ENCODE measurements around the gene MKS1. TPM values are rescaled to one million over a fixed set of nuclear protein-coding genes. Genes with fewer than 3 reads are reported as not detected.

Gene MKS1
- total RNA-seq, 1 experiment from 2014 or later, result 9.6 TPM

DNA sequence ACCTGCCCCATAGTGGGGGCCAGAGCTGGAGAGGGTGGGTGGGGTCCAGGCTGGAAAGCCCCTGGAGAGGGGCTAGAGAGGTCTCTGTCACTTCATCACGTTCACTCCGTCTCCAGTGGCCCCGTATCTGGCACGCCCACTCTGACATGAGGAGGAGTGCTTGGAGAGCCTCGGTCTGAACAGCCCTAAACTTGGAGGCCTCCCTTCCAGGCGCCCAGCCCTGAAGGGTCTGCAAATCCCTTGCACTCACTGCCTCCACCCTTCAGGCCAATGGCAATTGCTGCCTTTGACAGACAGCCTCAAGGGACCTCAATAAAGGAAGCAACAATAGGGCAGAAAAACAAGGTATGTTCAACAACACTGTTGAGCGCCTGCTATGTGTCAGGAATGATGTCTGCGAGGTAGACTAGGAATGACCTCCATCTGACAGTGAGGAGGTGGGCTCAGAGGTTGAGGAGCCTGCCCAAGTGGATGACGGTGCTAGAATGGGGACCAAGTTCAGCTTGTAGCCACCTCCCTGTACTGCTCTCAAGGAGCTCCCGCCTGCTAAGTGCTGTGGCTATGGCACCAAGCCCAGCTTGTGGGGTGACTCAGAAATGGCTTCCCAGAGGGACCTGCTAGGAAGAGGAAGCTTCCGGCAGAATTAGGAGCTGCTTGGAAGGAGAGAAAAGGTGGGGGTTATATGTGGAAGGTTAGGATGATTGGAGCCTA lies 29.5 kb downstream of the MKS1 start:
- Mint-ChIP-seq H3K4me1 (ENCODE audit: low read depth, unreplicated experiment) (peaks cover 6% of the 10 kb centered on the region), H3K36me3 (ENCODE audit: insufficient read depth, unreplicated experiment) (no peaks in the 10 kb centered on the region), H3K9me3 (ENCODE audit: low read depth, unreplicated experiment) (no peaks in the 10 kb centered on the region), H3K27ac (ENCODE audit: unreplicated experiment) (no peak overlapping the region), H3K4me3 (ENCODE audit: low read depth, unreplicated experiment) (no peak overlapping the region), H3K27me3 (ENCODE audit: unreplicated experiment) (peaks cover 93% of the 10 kb centered on the region)
- intact Hi-C loops (cut with micrococcal nuclease; ENCODE audit: unreplicated experiment), result no loop called here
- DNase-seq, result peak; percentile 46
- TF ChIP-seq, protein P1, sequence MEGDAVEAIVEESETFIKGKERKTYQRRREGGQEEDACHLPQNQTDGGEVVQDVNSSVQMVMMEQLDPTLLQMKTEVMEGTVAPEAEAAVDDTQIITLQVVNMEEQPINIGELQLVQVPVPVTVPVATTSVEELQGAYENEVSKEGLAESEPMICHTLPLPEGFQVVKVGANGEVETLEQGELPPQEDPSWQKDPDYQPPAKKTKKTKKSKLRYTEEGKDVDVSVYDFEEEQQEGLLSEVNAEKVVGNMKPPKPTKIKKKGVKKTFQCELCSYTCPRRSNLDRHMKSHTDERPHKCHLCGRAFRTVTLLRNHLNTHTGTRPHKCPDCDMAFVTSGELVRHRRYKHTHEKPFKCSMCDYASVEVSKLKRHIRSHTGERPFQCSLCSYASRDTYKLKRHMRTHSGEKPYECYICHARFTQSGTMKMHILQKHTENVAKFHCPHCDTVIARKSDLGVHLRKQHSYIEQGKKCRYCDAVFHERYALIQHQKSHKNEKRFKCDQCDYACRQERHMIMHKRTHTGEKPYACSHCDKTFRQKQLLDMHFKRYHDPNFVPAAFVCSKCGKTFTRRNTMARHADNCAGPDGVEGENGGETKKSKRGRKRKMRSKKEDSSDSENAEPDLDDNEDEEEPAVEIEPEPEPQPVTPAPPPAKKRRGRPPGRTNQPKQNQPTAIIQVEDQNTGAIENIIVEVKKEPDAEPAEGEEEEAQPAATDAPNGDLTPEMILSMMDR (IDR thresholded peaks at IDR 0.05; ENCODE audit: unreplicated experiment), result no peak
- CTCF ChIA-PET, result interaction anchor here (1.2 kb wide), 1 partner anchor 10 kb away, joined by 6 read pairs; no protein-coding TSS in a partner anchor
- BruUV-seq (replicated peaks), result no TSS peak

DNA sequence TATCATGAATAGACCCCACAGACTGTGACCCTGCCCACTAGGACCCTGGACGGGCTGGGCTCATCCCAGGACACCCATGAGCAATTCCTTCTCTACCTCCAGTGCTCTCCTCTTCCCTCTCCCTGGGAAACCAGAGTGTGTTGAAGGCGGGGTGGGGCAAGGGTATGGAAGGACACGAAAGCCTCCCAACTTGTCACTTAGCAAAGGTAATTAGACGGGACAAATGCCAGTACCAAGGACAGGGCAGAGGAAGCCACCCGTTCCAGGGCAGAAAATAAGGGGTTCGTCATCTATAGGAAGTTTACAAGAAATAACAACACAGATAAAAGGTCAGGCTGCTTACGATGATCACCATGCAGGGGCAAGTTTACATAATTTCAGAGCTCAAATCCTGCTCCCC lies 31.4 kb downstream of the MKS1 start:
- Mint-ChIP-seq H3K4me1 (ENCODE audit: low read depth, unreplicated experiment) (peaks cover 6% of the 10 kb centered on the region), H3K27ac (ENCODE audit: unreplicated experiment) (no peak overlapping the region), H3K4me3 (ENCODE audit: low read depth, unreplicated experiment) (no peak overlapping the region), H3K36me3 (ENCODE audit: insufficient read depth, unreplicated experiment) (no peaks in the 10 kb centered on the region), H3K9me3 (ENCODE audit: low read depth, unreplicated experiment) (no peaks in the 10 kb centered on the region), H3K27me3 (ENCODE audit: unreplicated experiment) (peaks cover 74% of the 10 kb centered on the region)
- CTCF ChIA-PET, result interaction anchor here (0.5 kb wide), 1 partner anchor 322 kb away, joined by 4 read pairs; no protein-coding TSS in a partner anchor
- no peak for DNase-seq
- BruUV-seq (replicated peaks), result no TSS peak
- intact Hi-C loops (cut with micrococcal nuclease; ENCODE audit: unreplicated experiment), result no loop called here
- TF ChIP-seq, protein P1 (IDR thresholded peaks at IDR 0.05; ENCODE audit: unreplicated experiment), result no peak

GRCh38 chr17:58187063-58187462 lies 32.0 kb downstream of the MKS1 start:
- BruUV-seq (replicated peaks), result no TSS peak
- H3K36me3 Mint-ChIP-seq (ENCODE audit: insufficient read depth, unreplicated experiment), result no peaks in the 10 kb centered on the region
- no peak overlapping the region for H3K27ac Mint-ChIP-seq (ENCODE audit: unreplicated experiment)
- intact Hi-C loops (cut with micrococcal nuclease; ENCODE audit: unreplicated experiment), result no loop called here
- no peak for DNase-seq
- TF ChIP-seq, protein P1 (IDR thresholded peaks at IDR 0.05; ENCODE audit: unreplicated experiment), result no peak
- peaks cover 6% of the 10 kb centered on the region for H3K4me1 Mint-ChIP-seq (ENCODE audit: low read depth, unreplicated experiment)
- no peaks in the 10 kb centered on the region for H3K9me3 Mint-ChIP-seq (ENCODE audit: low read depth, unreplicated experiment)
- peaks cover 68% of the 10 kb centered on the region for H3K27me3 Mint-ChIP-seq (ENCODE audit: unreplicated experiment)
- H3K4me3 Mint-ChIP-seq (ENCODE audit: low read depth, unreplicated experiment), result no peak overlapping the region
- CTCF ChIA-PET, result no interaction called here

GRCh38 chr17:58186591-58186990 lies 32.5 kb downstream of the MKS1 start:
- Mint-ChIP-seq H3K9me3 (ENCODE audit: low read depth, unreplicated experiment) (no peaks in the 10 kb centered on the region), H3K36me3 (ENCODE audit: insufficient read depth, unreplicated experiment) (no peaks in the 10 kb centered on the region), H3K27me3 (ENCODE audit: unreplicated experiment) (peaks cover 68% of the 10 kb centered on the region), H3K4me3 (ENCODE audit: low read depth, unreplicated experiment) (no peak overlapping the region), H3K4me1 (ENCODE audit: low read depth, unreplicated experiment) (peaks cover 6% of the 10 kb centered on the region), H3K27ac (ENCODE audit: unreplicated experiment) (no peak overlapping the region)
- DNase-seq, result no peak
- TF ChIP-seq, protein P1 (IDR thresholded peaks at IDR 0.05; ENCODE audit: unreplicated experiment), result no peak
- CTCF ChIA-PET, result no interaction called here
- intact Hi-C loops (cut with micrococcal nuclease; ENCODE audit: unreplicated experiment), result no loop called here
- BruUV-seq (replicated peaks), result no TSS peak
